Progenitor cell of endocrine pancreas (in vitro differentiated cells): ENCODE results near the gene WFIKKN1. TPM values are rescaled to one million over a fixed set of nuclear protein-coding genes. Genes with fewer than 3 reads are reported as not detected.

Experiments
- DNase-seq: peaks from one replicate; pipeline ENCODE4 v3.0.0; 2021; ENCODE audit warnings: low spot score; ENCODE audit not compliant: unreplicated experiment
- H3K27ac Mint-ChIP-seq: 2 replicates; pipeline ENCODE4 v1.8.0; 2021; ENCODE audit warnings: mild to moderate bottlenecking, moderate library complexity, mixed read lengths
- H3K27me3 Mint-ChIP-seq: 2 replicates; pipeline ENCODE4 v1.8.0; 2021; ENCODE audit warnings: mixed read lengths
- H3K36me3 Mint-ChIP-seq: 2 replicates; pipeline ENCODE4 v1.8.0; 2022; ENCODE audit warnings: mixed read lengths; ENCODE audit not compliant: insufficient read depth
- H3K4me1 Mint-ChIP-seq: 2 replicates; pipeline ENCODE4 v1.8.0; 2021; ENCODE audit warnings: low read depth, mixed read lengths
- H3K4me3 Mint-ChIP-seq: 2 replicates; pipeline ENCODE4 v1.8.0; 2021; ENCODE audit warnings: low read depth, mild to moderate bottlenecking, moderate library complexity, mixed read lengths
- H3K9me3 Mint-ChIP-seq: 2 replicates; pipeline ENCODE4 v1.8.0; 2021; ENCODE audit warnings: low read depth, mixed read lengths
- CTCF ChIP-seq: fragments of 200-600 bp; sonication (generic); IDR thresholded peaks from one replicate; pipeline ENCODE4 v1.5.0; 2021; ENCODE audit warnings: antibody characterized with exemption, mild to moderate bottlenecking; ENCODE audit not compliant: unreplicated experiment
- total RNA-seq: library from RNA; stranded (reverse); gene quantifications from 2 replicates; pipeline ENCODE4 v1.2.1, GENCODE V29; 2021

WFIKKN1 gene
- total RNA-seq, 1 donor from 2014 or later: 42.8 TPM

GRCh38 chr16:658679-659571 lies 28.1 kb downstream of the WFIKKN1 start:
- Mint-ChIP-seq H3K4me1 (no peaks in the 10 kb centered on the region), H3K27ac (no peak overlapping the region), H3K9me3 (no peaks in the 10 kb centered on the region), H3K36me3 (peaks cover 1% of the 10 kb centered on the region), H3K4me3 (no peak overlapping the region), H3K27me3 (no peaks in the 10 kb centered on the region)
- no peak for TF ChIP-seq CTCF
- DNase-seq: no peak

DNA sequence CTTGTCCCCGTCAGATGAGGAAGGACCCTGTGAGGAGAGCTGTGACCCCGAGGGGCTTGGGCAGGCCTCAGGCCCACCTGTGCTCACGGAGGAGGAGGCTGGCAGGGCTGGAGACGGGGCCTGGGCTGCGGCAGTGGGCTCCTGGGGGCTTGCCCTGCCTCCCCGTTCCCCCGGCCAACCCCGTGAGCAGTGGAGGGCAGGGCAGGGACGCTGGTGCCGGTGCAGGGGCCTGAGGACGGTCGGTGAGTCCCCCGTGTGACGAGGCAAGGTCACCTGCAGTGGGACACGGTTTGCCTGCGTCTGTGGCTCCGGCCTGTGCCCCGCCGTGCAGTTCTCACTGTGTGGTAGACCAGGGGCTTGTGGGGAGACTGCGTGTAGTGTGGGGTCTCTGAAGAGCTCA lies 28.8 kb downstream of the WFIKKN1 start:
- no peaks in the 10 kb centered on the region for H3K9me3 Mint-ChIP-seq
- H3K4me1 Mint-ChIP-seq: no peaks in the 10 kb centered on the region
- no peaks in the 10 kb centered on the region for H3K27me3 Mint-ChIP-seq
- H3K36me3 Mint-ChIP-seq: peaks cover 1% of the 10 kb centered on the region
- no peak overlapping the region for H3K27ac Mint-ChIP-seq
- no peak for TF ChIP-seq CTCF
- DNase-seq: no peak
- H3K4me3 Mint-ChIP-seq: no peak overlapping the region

DNA sequence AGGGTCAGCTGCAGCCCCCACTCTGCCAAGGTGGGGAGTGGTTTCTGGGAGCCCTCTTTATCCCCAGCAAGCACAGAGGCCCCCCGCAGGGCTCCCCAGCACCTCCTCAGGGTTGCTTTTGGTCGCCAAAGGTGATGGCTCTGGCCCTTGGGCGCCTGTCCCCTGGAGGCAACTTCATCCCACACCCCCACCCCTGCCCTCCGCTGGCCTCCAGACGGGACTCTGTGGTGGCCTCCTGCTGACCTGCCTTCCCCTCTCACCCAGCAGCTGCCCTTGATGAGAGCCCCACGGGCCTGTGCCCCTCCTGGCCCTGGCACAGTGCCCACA lies 29.3 kb downstream of the WFIKKN1 start:
- TF ChIP-seq CTCF: no peak
- no peak for DNase-seq
- H3K4me1 Mint-ChIP-seq: no peaks in the 10 kb centered on the region
- no peaks in the 10 kb centered on the region for H3K9me3 Mint-ChIP-seq
- H3K4me3 Mint-ChIP-seq: no peak overlapping the region
- H3K36me3 Mint-ChIP-seq: peaks cover 1% of the 10 kb centered on the region
- H3K27me3 Mint-ChIP-seq: no peaks in the 10 kb centered on the region
- no peak overlapping the region for H3K27ac Mint-ChIP-seq

DNA sequence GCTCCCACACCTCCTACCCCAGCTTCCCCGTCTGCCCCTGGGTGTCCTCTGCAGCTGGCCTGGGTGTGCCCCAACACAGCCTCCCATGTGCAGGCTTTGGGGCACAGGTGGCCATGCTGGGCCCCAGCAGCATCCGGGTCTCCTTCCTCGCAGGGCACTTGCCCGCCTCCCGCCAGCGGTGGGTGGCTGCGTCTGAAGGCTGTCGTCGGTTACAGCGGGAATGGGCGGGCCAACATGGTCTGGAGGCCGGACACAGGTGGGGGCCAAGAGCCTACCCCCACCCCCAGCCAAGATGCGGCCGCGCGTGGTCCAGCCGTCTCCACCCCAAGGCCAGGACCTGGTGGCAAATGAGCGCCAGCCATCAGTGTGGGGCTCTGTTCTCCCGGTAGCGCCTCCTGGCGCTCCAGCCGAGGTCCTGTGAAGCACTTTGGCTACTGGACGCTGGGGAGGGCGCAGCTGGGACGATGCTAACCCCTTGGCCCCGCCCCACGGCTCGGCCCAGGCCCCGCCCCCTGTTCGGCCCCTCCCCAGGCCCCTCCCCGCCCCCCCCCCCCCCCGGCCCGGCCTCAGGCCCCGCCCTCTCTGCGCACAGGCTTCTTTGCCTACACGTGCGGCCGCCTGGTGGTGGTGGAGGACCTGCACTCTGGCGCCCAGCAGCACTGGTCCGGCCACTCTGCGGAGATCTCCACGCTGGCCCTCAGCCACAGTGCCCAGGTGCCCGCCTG lies 29.8 kb downstream of the WFIKKN1 start:
- Mint-ChIP-seq H3K9me3 (no peaks in the 10 kb centered on the region), H3K4me1 (no peaks in the 10 kb centered on the region), H3K4me3 (no peak overlapping the region), H3K36me3 (peaks cover 1% of the 10 kb centered on the region), H3K27me3 (no peaks in the 10 kb centered on the region), H3K27ac (no peak overlapping the region)
- peak; percentile 57 for TF ChIP-seq CTCF
- DNase-seq: peak; percentile 51

DNA sequence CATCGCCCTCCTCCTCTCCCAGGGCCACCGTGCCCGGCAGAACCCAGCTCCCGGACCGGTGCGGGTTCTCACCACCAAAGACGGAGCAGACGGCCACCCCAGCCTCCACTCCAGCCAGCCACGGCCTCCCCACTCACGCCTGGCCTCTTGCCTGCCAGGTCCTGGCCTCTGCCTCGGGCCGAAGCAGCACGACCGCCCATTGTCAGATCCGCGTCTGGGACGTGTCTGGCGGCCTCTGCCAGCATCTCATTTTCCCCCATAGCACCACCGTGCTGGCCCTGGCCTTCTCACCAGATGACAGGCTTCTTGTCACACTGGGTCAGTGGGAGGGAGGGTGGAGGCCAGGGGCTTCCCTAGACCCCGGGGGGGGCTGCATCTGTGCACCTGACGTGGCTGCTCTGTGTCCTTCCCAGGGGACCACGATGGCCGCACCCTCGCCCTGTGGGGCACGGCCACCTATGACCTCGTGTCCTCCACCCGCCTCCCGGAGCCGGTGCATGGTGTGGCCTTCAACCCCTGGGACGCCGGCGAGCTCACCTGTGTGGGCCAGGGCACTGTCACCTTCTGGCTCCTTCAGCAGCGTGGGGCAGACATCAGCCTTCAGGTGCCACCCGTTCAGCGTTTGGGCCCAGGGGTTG lies 30.5 kb downstream of the WFIKKN1 start:
- H3K27me3 Mint-ChIP-seq: no peaks in the 10 kb centered on the region
- H3K4me1 Mint-ChIP-seq: no peaks in the 10 kb centered on the region
- no peak overlapping the region for H3K4me3 Mint-ChIP-seq
- no peak for DNase-seq
- no peaks in the 10 kb centered on the region for H3K9me3 Mint-ChIP-seq
- TF ChIP-seq CTCF: no peak
- peaks cover 1% of the 10 kb centered on the region for H3K36me3 Mint-ChIP-seq
- H3K27ac Mint-ChIP-seq: peak overlapping the region; percentile 69
